IPS-NIHi11 (cell line): ENCODE results near the gene RPL18A.

Source experiments
- DNase-seq: peaks from one replicate; pipeline ENCODE4 v3.0.0; 2012; ENCODE audit warnings: mixed read lengths, low spot score

Gene RPL18A

GRCh38 chr19:17841810-17842662 lies 17.7 kb upstream of the RPL18A start:
- peak; percentile 97 for DNase-seq

GRCh38 chr19:17842663-17843291 lies 16.9 kb upstream of the RPL18A start:
- DNase-seq: no peak

DNA sequence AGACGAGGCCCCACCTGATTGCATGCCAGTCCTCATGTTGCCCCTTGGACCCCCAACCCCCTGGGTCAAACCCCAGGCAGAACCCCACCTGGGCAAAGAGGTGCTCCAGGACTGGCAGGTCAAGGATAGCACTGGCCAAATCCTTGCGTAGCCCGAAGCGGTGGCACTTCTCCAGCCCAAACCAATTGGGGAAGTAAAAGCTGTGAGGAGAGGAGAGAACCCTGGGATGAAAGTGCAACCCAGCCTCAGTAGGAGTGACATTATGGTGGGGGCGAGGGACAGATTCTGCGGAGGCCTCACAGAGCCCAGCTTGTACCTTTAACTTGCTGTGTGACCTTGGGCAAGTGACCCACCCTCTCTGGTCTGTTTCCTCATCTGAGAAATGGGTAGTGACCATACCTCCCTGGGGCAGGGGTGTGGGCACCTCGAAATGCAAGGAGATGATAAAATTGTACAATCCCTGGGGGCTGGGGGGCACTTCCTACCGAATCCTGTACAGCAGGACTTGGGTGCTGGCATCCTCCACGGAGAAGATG lies 16.4 kb upstream of the RPL18A start:
- no peak for DNase-seq

- no peak for DNase-seq
Measured at GRCh38 chr19:17843908-17844490, 15.7 kb upstream of the RPL18A start.

- DNase-seq: no peak
Measured at GRCh38 chr19:17846146-17846545, 13.6 kb upstream of the RPL18A start.

GRCh38 chr19:17847538-17848366 lies 12.0 kb upstream of the RPL18A start, which contains the start of gene JAK3:
Gene JAK3 (minus strand): TSS chr19:17847982. CDS start chr19:17844417, 3,565 bp downstream.
- peak; percentile 91 for DNase-seq

- no peak for DNase-seq
Measured at GRCh38 chr19:17848595-17849292, 11.0 kb upstream of the RPL18A start.

- no peak for DNase-seq
Measured at GRCh38 chr19:17854061-17854460, 5.6 kb upstream of the RPL18A start.

GRCh38 chr19:17855280-17856152 lies 4.2 kb upstream of the RPL18A start:
- peak; percentile 84 for DNase-seq

DNA sequence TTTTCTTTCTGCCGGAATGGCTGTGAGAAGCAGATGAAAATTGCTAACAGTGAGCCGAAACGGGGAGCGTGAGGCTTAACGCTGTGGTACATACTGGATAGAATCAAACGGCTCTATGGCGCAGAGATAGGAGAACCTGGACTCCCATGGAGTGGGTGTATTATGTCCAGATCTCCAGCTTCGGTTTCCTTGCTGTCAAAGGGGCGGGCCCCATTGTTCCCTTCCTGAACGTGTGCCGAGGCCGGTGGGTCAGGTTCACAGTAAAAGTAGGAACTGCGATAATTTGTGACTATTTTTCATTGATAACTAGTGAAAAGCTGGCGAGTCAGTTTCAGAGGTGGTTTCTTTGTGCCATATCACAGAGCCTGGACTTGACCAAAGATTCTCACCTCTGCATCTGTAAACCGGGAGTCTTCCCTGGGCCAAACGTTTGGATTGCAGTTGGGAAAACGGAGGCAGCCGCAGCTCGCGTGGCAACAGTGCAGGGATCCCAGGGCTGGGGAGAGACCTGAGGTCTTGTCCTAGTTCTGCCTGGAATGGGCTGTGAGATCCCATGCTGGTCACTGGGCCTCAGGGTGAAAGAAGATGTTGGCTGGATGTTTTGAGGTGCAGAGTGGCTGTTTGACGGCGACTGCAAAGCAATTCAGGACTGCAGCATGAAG lies 752 bp downstream of the RPL18A start:
- no peak for DNase-seq

- DNase-seq: no peak
Measured at GRCh38 chr19:17860993-17861360, 1.3 kb downstream of the RPL18A start.

DNA sequence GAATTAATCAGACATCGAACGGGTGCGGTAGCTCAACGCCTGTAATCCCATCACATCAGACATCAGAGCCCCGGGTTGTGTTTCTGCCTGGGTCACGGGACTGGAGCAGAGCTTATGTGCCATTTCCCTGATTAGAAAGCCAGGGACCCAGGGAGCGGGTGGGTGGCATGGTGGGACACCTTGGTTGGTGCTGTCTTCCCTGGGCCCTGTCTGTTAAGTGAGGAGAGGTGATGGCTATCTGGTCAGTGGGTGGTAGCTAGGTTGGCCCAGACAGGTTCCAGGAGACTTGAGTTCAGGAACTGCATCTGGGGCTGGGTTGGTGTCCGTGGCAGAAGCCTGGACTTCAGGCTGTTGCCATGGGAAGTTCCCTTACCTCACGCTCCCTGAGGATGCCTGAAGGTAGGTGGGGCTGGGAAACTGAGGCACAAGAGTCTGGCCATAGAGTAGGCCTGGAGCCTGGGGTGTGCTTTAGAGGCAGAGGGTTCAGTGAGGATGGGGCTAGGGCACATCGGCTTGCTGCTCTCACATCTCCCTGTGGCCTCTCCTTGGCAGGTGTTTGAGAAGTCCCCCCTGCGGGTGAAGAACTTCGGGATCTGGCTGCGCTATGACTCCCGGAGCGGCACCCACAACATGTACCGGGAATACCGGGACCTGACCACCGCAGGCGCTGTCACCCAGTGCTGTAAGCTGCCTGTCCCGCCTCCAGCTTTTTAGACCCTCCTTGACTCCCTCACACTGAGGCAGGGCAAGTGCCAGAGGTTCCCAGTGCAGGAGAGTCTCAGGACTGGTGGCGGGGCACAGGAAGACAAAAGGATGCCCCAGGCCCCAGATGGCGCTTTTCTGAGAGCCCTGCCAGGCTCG lies 2.1 kb downstream of the RPL18A start:
- DNase-seq: no peak

DNA sequence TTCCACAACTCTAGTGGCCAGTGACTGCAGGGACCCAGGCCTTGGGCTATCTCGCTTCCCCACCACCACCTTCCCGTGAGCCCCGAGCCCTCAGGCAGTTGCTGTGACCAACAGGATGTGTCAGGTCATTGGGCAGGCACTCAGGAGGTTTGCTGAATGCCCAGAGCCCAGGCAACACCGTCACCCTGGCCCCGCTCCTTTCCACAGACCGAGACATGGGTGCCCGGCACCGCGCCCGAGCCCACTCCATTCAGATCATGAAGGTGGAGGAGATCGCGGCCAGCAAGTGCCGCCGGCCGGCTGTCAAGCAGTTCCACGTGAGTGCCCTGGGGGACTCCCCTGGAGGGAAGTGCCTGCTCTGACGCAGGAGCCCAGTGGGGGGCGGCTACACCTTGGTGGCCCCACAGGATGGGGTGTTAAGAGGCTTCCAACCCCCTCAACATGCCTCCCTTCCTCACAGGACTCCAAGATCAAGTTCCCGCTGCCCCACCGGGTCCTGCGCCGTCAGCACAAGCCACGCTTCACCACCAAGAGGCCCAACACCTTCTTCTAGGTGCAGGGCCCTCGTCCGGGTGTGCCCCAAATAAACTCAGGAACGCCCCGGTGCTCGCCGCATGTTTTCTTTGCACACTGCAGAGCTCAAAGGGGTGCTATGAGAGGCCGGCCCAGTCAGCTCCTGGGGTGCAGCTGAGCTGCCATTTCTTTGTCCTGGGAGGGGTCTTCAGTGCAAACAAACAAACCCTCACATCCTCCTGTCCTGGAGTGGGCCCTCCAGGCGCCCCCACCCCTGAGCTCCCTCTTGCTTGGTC lies 3.2 kb downstream of the RPL18A start:
- no peak for DNase-seq

DNA sequence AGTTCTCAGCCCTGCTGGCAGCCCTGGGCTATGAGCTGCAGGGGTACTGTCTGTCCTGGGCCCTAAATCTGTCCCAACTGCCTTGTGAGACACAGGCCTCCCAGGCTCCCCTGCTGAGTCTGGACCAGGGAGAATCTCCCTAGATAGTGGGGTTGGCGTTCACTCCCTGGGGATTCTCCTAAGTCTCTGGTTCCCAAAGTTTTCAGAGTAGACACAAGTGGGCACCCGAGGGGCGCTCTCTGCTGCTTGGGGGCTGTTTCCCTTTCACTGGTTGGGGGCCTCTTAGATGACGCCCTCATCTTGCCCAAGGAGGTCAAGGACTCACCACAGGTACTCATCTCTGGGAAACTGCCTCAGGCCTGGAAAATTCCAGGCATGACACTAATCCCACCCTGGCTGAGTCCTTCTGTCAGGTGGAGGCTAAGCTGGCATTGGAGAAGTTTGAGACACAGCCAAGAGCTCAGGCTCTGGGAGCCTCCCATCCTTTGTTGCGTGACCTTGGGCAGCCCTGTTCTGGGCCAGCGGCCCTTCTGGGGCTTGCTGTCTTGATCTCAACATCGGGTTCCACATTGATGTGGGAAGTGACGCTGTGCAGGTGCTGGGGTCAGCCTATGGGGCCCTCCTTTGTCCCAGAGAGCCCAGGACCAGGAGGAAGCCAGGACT lies 3.9 kb downstream of the RPL18A start:
- DNase-seq: no peak

DNA sequence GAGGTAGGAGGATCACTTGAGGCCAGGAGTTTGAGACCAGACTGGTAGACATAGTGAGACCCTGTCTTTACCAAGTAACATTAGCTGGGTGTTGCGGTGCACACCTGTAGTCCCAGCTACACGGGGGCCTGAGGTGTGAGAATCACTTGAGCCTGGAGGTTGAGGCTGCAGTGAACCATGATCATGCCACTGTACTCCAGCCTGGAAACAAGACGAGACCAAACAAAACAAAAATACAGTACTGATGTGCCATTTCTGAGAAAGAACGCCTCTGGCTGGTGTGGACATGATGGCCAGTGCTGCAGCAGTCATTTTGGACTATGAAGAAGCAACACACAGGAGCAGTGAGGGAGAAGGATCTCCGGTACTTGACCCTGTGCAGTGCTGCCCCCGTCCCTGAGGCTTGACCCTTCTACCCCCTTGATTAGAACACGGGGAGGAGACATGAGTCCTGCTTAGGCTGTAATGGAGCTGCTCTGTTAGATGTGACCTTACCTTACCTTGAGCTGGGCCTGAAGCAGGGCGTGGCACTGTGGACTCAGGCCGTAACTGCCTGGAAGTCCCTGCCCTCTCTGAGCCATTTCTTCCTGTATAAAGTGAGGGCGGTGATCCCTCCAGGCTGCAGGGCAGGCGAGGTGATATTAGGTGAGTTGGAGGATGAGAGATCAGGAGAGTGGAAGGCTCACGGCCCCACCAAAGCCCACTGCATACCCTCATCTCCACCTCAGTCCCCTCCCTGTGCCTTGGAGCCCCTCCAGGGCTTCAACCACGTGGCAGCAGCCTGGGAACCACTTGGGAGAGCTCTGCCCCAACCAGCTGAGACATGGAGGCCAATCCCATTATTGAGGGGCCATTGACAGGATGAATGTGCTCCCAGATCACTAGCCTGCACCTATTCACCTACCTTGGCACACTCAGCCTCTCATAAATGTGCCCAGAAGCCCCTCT lies 5.9 kb downstream of the RPL18A start:
- no peak for DNase-seq

DNA sequence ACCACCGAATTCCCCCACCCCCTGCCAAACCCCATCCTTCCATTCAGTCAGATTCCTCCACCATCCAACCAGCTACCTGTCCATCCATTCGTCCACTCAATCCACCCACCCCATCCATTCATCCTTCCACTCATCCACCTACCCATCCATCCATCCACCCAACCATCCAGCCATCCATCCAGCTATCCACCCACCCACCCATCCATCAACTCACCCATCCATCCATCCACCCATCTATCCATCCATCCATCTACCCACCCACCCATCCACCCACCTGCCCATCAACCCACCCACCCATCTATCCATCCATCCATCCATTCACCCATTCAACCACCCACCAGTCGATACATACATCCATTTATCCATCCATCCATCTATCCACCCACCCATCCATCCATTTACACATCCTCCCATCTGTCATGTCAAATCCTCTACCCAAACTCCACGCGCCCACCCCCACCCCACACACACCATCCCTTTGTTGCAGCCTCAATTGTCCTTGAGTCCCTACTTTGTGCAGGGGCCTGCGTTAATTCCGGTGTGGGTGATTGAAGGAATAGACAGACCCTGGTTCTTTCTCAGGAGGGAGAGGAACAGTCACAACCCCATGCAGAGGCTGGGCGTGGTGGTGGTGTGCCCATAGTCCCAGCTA lies 6.7 kb downstream of the RPL18A start:
- no peak for DNase-seq
